Measurements from ENCODE around the gene ENAM.

DNA sequence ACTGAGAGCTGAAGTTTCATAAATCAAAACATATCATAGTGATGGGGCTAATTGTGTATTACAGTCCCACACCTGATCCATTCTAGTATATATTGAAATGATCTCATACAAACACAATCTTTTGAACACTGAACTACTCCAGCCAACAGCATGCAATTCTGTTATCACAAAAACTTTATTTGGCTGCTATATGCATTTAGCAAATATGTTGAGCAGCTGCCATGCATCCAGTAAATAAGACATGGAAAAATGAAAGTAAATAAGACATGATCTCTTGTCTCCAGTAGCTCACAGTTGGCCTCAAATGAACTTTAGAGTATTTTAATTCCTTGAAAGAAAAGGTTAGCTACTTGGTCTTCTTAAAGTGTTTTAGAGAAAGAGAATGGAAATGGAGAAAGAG lies 34.3 kb upstream of the ENAM start:
- TF ChIP-seq, protein P1, sequence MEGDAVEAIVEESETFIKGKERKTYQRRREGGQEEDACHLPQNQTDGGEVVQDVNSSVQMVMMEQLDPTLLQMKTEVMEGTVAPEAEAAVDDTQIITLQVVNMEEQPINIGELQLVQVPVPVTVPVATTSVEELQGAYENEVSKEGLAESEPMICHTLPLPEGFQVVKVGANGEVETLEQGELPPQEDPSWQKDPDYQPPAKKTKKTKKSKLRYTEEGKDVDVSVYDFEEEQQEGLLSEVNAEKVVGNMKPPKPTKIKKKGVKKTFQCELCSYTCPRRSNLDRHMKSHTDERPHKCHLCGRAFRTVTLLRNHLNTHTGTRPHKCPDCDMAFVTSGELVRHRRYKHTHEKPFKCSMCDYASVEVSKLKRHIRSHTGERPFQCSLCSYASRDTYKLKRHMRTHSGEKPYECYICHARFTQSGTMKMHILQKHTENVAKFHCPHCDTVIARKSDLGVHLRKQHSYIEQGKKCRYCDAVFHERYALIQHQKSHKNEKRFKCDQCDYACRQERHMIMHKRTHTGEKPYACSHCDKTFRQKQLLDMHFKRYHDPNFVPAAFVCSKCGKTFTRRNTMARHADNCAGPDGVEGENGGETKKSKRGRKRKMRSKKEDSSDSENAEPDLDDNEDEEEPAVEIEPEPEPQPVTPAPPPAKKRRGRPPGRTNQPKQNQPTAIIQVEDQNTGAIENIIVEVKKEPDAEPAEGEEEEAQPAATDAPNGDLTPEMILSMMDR (IDR thresholded peaks at IDR 0.05): no peak
- TF ChIP-seq POLR2AphosphoS5 (IDR thresholded peaks at IDR 0.05; ENCODE audit: low read depth, low read length) (no peak), SIN3A (IDR thresholded peaks at IDR 0.05; ENCODE audit: borderline replicate concordance, insufficient read depth, low read depth, low read length) (no peak), TCF7L2 (IDR thresholded peaks at IDR 0.05; ENCODE audit: low read depth, low read length) (no peak)
- TF ChIP-seq, protein P2, sequence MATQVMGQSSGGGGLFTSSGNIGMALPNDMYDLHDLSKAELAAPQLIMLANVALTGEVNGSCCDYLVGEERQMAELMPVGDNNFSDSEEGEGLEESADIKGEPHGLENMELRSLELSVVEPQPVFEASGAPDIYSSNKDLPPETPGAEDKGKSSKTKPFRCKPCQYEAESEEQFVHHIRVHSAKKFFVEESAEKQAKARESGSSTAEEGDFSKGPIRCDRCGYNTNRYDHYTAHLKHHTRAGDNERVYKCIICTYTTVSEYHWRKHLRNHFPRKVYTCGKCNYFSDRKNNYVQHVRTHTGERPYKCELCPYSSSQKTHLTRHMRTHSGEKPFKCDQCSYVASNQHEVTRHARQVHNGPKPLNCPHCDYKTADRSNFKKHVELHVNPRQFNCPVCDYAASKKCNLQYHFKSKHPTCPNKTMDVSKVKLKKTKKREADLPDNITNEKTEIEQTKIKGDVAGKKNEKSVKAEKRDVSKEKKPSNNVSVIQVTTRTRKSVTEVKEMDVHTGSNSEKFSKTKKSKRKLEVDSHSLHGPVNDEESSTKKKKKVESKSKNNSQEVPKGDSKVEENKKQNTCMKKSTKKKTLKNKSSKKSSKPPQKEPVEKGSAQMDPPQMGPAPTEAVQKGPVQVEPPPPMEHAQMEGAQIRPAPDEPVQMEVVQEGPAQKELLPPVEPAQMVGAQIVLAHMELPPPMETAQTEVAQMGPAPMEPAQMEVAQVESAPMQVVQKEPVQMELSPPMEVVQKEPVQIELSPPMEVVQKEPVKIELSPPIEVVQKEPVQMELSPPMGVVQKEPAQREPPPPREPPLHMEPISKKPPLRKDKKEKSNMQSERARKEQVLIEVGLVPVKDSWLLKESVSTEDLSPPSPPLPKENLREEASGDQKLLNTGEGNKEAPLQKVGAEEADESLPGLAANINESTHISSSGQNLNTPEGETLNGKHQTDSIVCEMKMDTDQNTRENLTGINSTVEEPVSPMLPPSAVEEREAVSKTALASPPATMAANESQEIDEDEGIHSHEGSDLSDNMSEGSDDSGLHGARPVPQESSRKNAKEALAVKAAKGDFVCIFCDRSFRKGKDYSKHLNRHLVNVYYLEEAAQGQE (IDR thresholded peaks at IDR 0.05; ENCODE audit: insufficient read depth in 1 of 2, low read depth in 2 of 2, low read length in 1 of 2): no peak

All from Panc1 (cell line).